ENCODE measurements around the gene DVL1. TPM values are rescaled to one million over a fixed set of nuclear protein-coding genes. Genes with fewer than 3 reads are reported as not detected.

DVL1 gene
- total and polyA plus RNA-seq, 9 of the 15 experiments (the other 6 are each of a cell fraction or from before 2014, with no cell fraction given) = 0.62 to 135 (median 24.3) TPM

DNA sequence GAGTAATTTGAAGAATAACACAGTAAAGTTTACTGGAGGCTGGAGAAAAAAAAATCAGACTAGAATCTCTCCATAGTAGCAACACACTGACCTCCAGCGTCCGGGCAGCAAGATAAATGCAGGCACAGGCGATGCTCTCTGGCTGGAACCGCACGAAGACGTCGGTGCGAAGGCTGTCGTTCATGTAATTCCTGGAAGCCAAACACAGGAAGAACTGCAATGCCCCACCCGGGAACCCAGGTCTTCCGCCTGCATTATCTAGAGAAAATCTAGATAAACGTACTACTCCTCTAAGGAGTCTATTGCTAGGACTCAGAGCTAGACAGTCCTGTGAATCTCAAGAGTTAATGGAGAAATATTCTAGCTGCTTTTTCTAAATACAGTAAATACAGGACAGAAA lies 41.5 kb upstream of the DVL1 start:
- Histone ChIP-seq H3K4me1 (replicated peaks in 1 of 2; ENCODE audit: control insufficient read depth in 2 of 2, insufficient read depth in 2 of 2, low read length in 2 of 2) (peaks cover 6 to 13% of the 10 kb centered on the region in 2 experiments; a peak in 4 of 5 replicates), H3K4me3 (no peak overlapping the region), H3K9me3 (replicated peaks; ENCODE audit: control insufficient read depth, insufficient read depth, low read depth, low read length) (no peaks in the 10 kb centered on the region), H3K27ac (ENCODE audit: extremely low read depth, low read depth, low read length) (no peak overlapping the region), H3K79me2 (ENCODE audit: control insufficient read depth, insufficient read depth, low read length) (peaks cover 28% of the 10 kb centered on the region; the same call in 2 of the 3 replicates), H3K9ac (ENCODE audit: insufficient read depth in 1 of 2, low read depth in 2 of 2, low read length in 2 of 2) (no peak overlapping the region), H2AFZ (ENCODE audit: low read depth, low read length) (no peak overlapping the region), H3K9me1 (ENCODE audit: control insufficient read depth, insufficient read depth, low read length) (no peaks in the 10 kb centered on the region), H3K4me2 (ENCODE audit: insufficient read depth, low read length) (no peak overlapping the region), H3K36me3 (ENCODE audit: control insufficient read depth, insufficient read depth, low read length) (peaks cover 99% of the 10 kb centered on the region), H3K27me3 (ENCODE audit: control insufficient read depth in 2 of 2, insufficient read depth in 2 of 2, low read length in 2 of 2) (no peaks in the 10 kb centered on the region), H4K20me1 (replicated peaks; ENCODE audit: control insufficient read depth, insufficient read depth, low read length) (no peaks in the 10 kb centered on the region)
- 29% methylated on average over 12 of the region's 12 CpGs for WGBS (ENCODE audit: insufficient coverage, low coverage, missing lambda C conversion rate)
- no TSS peak for BruUV-seq (replicated peaks)
- in situ Hi-C loops (cut with MboI) (no loop called here), intact Hi-C loops (cut with micrococcal nuclease) (loop anchor here (10.0 kb wide), 1 partner anchor 124 kb away; the partner anchor contains the start of gene ATAD3A)
- ChIA-PET POLR2A (interaction anchor here (0.6 to 7.1 kb wide), 6 partner anchors 6 to 46 kb away, joined by 3 to 58 read pairs (median 7); partner anchors contain the start of genes AURKAIP1, CCNL2 and MRPL20), CTCF (ENCODE audit: low intra/inter-chr PET ratio) (no interaction called here)
- DNase-seq (ENCODE audit: extremely low read depth in 1 of 4, low spot score in 3 of 4) = peak in 2 of 4 experiments; percentile 12 to 59
- FAIRE-seq = no peak
- ATAC-seq = peak; percentile 52
- 0 out of 2 replicates have a peak, but pooled peaks have one; percentile 17 for TF ChIP-seq MYC (IDR thresholded peaks at IDR 0.05; ENCODE audit: low read depth, low read length)
- no peak for TF ChIP-seq MYC (CRISPR knock-in tag; IDR thresholded peaks at IDR 0.05; ENCODE audit: borderline replicate concordance, low read depth)
- no peak for TF ChIP-seq NR2C2 (CRISPR knock-in tag; IDR thresholded peaks at IDR 0.05)
- TF ChIP-seq NR2C2 (tag; IDR thresholded peaks at IDR 0.05) = peak; percentile 43; the same call in 1 of the 2 replicates
- peak; percentile 30 to 36; a peak in 3 of 4 replicates for TF ChIP-seq RAD21 (CRISPR knock-in tag; conservative IDR thresholded peaks at IDR 0.05 in 1 of 2, IDR thresholded peaks at IDR 0.05 in 1 of 2)
- no peak for TF ChIP-seq SP1 (CRISPR knock-in tag; IDR thresholded peaks at IDR 0.05)
- TF ChIP-seq ETV1 (tag; conservative IDR thresholded peaks at IDR 0.05; ENCODE audit: low read depth) = peak; percentile 41; the same call in 1 of the 2 replicates
- peak; percentile 15; the same call in 1 of the 2 replicates for TF ChIP-seq CTBP1 (IDR thresholded peaks at IDR 0.05; ENCODE audit: borderline replicate concordance)
- TF ChIP-seq, protein P1, sequence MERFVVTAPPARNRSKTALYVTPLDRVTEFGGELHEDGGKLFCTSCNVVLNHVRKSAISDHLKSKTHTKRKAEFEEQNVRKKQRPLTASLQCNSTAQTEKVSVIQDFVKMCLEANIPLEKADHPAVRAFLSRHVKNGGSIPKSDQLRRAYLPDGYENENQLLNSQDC (CRISPR knock-in tag; IDR thresholded peaks at IDR 0.05) = no peak
- no peak for TF ChIP-seq NEUROD1 (IDR thresholded peaks at IDR 0.05; ENCODE audit: borderline replicate concordance, low read depth, low read length, partially characterized antibody)
- TF ChIP-seq ELF1 (tag; IDR thresholded peaks at IDR 0.05) = peak; percentile 58
- 0 out of 2 replicates have a peak, but pooled peaks have one; percentile 24 for TF ChIP-seq SMAD4 (CRISPR knock-in tag; conservative IDR thresholded peaks at IDR 0.05)
- TF ChIP-seq GABPA (tag; conservative IDR thresholded peaks at IDR 0.05; ENCODE audit: low read depth) = peak; percentile 59
- no peak for TF ChIP-seq ATF1 (CRISPR knock-in tag; IDR thresholded peaks at IDR 0.05)
- TF ChIP-seq ATF1 (tag; IDR thresholded peaks at IDR 0.05) = peak; percentile 33; the same call in 1 of the 2 replicates
